ENCODE results near the gene GBF1. TPM values are rescaled to one million over a fixed set of nuclear protein-coding genes. Genes with fewer than 3 reads are reported as not detected.
A peak's percentile ranks its signal among the peaks of the same experiment; 100 is the strongest.

Gene GBF1
- total RNA-seq, 2 donors from 2014 or later, result 53.1 to 59.1 TPM

DNA sequence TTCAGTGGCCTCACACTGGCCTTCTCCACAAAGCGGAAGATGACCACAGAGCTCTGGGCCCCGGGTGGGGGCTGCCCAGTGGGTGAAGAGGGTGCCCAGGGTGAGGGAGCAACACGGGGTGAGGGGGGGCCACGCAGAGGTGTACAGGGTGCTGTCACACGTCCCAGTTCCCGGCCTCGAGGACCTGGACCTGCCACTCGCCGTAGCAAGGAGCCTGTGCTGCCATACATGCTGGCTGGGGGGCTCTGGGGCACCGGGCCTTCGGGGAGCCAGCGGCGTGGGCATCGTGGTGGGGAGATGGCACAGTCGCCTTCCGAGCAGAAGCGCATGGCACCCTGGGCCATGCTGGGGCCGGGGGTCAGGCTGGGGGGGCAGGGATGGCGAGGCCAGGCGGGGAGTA lies 171.4 kb downstream of the GBF1 start:
- peaks cover 13% of the 10 kb centered on the region for H3K4me1 ChIP-seq (replicated peaks)
- intact Hi-C loops (cut with DNase I), result no loop called here
- H3K27ac ChIP-seq, result no peak overlapping the region
- no peak for DNase-seq (ENCODE audit: low spot score)
- 88% methylated on average over 20 of the region's 20 CpGs for WGBS
- no peak for TF ChIP-seq POLR2AphosphoS5 (IDR thresholded peaks at IDR 0.05)
- no peak for TF ChIP-seq CTCF (IDR thresholded peaks at IDR 0.05)
- TF ChIP-seq POLR2A (IDR thresholded peaks at IDR 0.05), result no peak
- H3K4me3 ChIP-seq, result no peak overlapping the region
- H3K36me3 ChIP-seq, result no peaks in the 10 kb centered on the region
- peaks cover 7% of the 10 kb centered on the region for H3K27me3 ChIP-seq (replicated peaks; ENCODE audit: insufficient read depth)
- no peaks in the 10 kb centered on the region for H3K9me3 ChIP-seq

DNA sequence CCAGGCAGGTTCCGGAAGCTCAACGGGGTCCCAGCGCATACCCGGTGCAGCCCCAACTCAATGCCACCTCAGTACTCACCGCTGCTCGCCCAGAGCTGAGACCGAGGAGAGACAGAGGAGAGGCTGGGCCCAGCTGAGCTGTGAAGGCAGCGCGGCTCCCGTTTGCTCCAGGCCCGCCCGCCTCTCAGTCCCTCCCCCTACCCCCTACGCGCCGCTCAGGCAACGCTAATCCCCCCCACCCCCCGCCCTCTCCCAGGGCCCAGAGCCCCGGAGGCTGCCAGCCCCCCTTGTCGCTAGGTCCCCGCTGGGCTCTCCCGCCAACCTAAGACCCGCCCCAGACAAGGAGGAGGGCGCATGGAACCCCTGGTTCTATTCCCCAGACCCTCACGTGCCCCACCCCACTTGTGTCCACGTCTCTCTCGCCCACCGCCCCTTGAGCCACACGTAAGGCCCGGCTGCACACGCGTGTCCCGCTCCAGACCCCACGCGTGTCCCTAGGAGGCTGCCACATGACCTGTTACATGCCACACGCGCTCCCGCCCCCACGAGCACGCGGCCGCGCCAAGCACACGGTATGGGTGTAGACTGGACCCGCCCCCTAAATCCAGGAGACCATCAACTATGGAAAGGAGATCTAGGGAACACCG lies 173.4 kb downstream of the GBF1 start, which contains the start of gene PSD:
Gene PSD, minus strand, starts transcription at position 164 of the 647 bp plus-strand sequence. CDS start 1,747 bp downstream, outside the sequence.
- peaks cover 3% of the 10 kb centered on the region for H3K27me3 ChIP-seq (replicated peaks; ENCODE audit: insufficient read depth)
- intact Hi-C loops (cut with DNase I), result no loop called here
- no peaks in the 10 kb centered on the region for H3K9me3 ChIP-seq
- H3K4me3 ChIP-seq, result peak within 1 kb of the TSS; percentile 62 to 73
- 2% methylated on average over 40 of the region's 45 CpGs for WGBS
- H3K27ac ChIP-seq, result no peak within 1 kb of the TSS
- peaks cover 0 to 3% of the 10 kb centered on the region in 2 donors for H3K36me3 ChIP-seq
- TF ChIP-seq POLR2A (IDR thresholded peaks at IDR 0.05) (no peak), POLR2AphosphoS5 (IDR thresholded peaks at IDR 0.05) (no peak), CTCF (IDR thresholded peaks at IDR 0.05) (no peak)
- DNase-seq (ENCODE audit: low spot score), result no peak
- peaks cover 26% of the 10 kb centered on the region for H3K4me1 ChIP-seq (replicated peaks)

DNA sequence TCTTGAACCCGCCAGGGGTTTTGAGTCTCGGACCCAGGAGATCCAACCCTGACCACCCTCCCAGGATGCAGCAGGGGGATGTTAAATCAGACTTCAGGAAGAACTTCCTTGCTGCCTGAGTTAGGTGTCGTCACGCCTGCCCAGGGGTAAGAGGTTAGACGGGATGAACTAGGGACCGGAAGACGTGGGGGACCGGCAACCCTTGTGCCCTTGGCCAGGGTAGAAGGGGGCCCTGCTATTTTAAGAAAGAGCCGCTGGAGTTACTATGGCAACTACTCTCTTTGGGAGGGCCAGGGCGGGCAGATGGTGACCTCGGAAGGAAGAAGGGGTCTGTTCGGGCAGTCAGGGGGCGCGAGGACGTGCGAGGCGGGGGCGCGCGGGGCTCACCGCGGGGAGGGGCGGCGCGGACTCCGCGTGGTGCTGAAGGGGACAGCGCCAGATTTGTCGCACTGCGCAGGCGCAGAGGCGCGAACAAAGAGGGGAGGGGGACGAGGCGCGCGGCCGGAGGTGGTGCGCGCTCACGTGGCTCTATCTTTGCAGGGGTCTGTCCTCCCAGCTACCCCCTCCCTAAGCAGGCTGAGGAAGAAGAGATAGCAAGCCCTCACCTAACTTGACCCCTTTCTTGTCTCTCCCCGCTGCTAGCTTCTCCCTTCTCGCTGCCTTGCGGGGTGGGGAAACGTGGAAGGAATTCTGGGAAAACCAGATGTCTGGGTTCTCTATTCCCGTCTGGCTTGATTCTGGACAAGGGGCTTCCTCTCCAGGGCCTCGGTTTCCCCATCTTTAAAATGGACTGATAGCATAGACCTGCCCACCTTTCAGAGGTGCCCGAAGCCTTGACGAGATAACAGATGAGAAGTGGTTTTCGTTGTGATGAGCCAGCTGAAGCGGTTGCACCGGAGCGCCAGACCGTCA lies 174.2 kb downstream of the GBF1 start:
- H3K9me3 ChIP-seq, result no peaks in the 10 kb centered on the region
- WGBS, result 3% methylated on average over 54 of the region's 54 CpGs
- H3K4me3 ChIP-seq, result peak overlapping the region; percentile 62 to 73
- H3K27me3 ChIP-seq (replicated peaks; ENCODE audit: insufficient read depth), result no peaks in the 10 kb centered on the region
- intact Hi-C loops (cut with DNase I), result loop anchor here (2.0 kb wide), 1 partner anchor 25 kb away; the partner anchor contains the start of gene NFKB2
- no peak overlapping the region for H3K27ac ChIP-seq
- peaks cover 26% of the 10 kb centered on the region for H3K4me1 ChIP-seq (replicated peaks)
- peaks cover 0 to 8% of the 10 kb centered on the region in 2 donors for H3K36me3 ChIP-seq
- TF ChIP-seq POLR2A (IDR thresholded peaks at IDR 0.05) (no peak), POLR2AphosphoS5 (IDR thresholded peaks at IDR 0.05) (peak; percentile 68), CTCF (IDR thresholded peaks at IDR 0.05) (peak in 1 of 4 experiments; percentile 6)
- DNase-seq (ENCODE audit: low spot score), result peak; percentile 40

DNA sequence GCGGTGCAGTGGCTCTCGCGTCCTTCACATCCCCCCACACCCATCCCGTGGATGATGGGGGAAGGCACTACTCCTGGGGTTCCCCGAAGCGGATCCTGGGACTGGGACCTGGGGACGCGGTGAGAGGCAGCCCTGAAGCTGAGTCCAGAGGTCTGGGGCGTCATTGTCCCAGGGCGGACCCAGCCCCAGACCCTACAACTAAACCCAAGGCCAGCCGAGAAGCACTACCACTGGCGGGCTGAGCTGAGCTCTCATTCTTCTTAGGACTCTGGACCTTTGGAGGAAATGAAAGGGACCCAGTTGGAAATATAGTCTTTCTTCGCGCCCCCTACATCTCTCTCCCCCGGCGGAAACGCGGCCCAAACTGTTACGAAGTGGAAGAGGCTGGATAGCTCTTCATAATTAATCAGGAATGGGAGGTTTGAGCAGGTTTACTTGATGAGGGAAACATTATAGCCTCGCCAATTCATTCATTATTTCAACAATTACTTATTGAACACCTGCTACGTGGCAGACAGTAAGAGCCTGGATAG lies 174.9 kb downstream of the GBF1 start:
- H3K27me3 ChIP-seq (replicated peaks; ENCODE audit: insufficient read depth), result no peaks in the 10 kb centered on the region
- peaks cover 26% of the 10 kb centered on the region for H3K4me1 ChIP-seq (replicated peaks)
- peaks cover 0 to 8% of the 10 kb centered on the region in 2 donors for H3K36me3 ChIP-seq
- TF ChIP-seq CTCF (IDR thresholded peaks at IDR 0.05) (no peak), POLR2AphosphoS5 (IDR thresholded peaks at IDR 0.05) (no peak), POLR2A (IDR thresholded peaks at IDR 0.05) (no peak)
- WGBS, result under 1% methylated on average over 20 of the region's 21 CpGs
- intact Hi-C loops (cut with DNase I), result loop anchor here (2.0 kb wide), 1 partner anchor 25 kb away; the partner anchor contains the start of gene NFKB2
- H3K4me3 ChIP-seq, result peak overlapping the region; percentile 62 to 73
- H3K27ac ChIP-seq, result peak overlapping the region; percentile 83 to 86
- H3K9me3 ChIP-seq, result no peaks in the 10 kb centered on the region
- DNase-seq (ENCODE audit: low spot score), result no peak
